SK-N-SH (cell line): ENCODE measurements around the gene FLRT2. TPM values are rescaled to one million over a fixed set of nuclear protein-coding genes. Genes with fewer than 3 reads are reported as not detected.

Source experiments
- CTCF ChIA-PET: fragments of 300-600, 350-600 bp; formaldehyde crosslinking; extraction: SDS; loops from one replicate; lab custom pipeline; 2021; lab: Yijun Ruan, JAX
- POLR2A ChIA-PET: fragments of 350-600 bp; sonication (Branson Sonifier 250); formaldehyde crosslinking; extraction: SDS; loops from one replicate; lab custom pipeline; 2020; ENCODE audit warnings: antibody characterized with exemption, inconsistent platforms; lab: Yijun Ruan, JAX
- DNase-seq: peaks from one replicate; pipeline ENCODE4 v3.0.0; 2012
- H2AFZ ChIP-seq: fragments of 200-600 bp; sonication (generic); 2 replicates; pipeline ENCODE4 v1.8.1; 2016; ENCODE audit warnings: antibody characterized with exemption, mild to moderate bottlenecking, low read depth
- H3F3A ChIP-seq: fragments of 200-600 bp; sonication (generic); replicated peaks from 2 replicates; pipeline ENCODE3; 2016; ENCODE audit warnings: antibody characterized with exemption, mild to moderate bottlenecking; ENCODE audit not compliant: insufficient read depth
- H3K27ac ChIP-seq, 2 experiments: fragments of 200-500 bp in 1 of 2; fragments of 200-600 bp in 1 of 2; sonication (Bioruptor generic) in 1 of 2; sonication (generic), shearing (Covaris generic) in 1 of 2; 2 replicates each; pipeline versions ENCODE4 v1.5.1 to v1.6.1; 2014 to 2016; ENCODE audit warnings: low read depth in 2 of 2, inconsistent platforms in 1 of 2, low read length in 1 of 2, mild to moderate bottlenecking in 1 of 2, mixed read lengths in 1 of 2
- H3K27me3 ChIP-seq: fragments of 200-600 bp; sonication (generic), shearing (Covaris generic); 2 replicates; pipeline ENCODE4 v1.6.1; 2016; ENCODE audit warnings: mixed run types; ENCODE audit not compliant: insufficient read depth
- H3K36me3 ChIP-seq, 2 experiments: fragments of 200-500 bp in 1 of 2; fragments of 200-600 bp in 1 of 2; sonication (Bioruptor generic) in 1 of 2; sonication (generic) in 1 of 2; replicated peaks in 1 of 2; 2 replicates each; pipeline versions ENCODE3 to v1.5.1; 2014 to 2016; ENCODE audit warnings: low read length in 1 of 2, mild to moderate bottlenecking in 1 of 2; ENCODE audit not compliant: insufficient read depth in 2 of 2, control insufficient read depth in 1 of 2
- H3K4me1 ChIP-seq, 2 experiments: fragments of 200-500 bp in 1 of 2; fragments of 200-600 bp in 1 of 2; sonication (Bioruptor generic) in 1 of 2; sonication (generic), shearing (Covaris generic) in 1 of 2; 2 replicates each; pipeline versions ENCODE4 v1.5.1 to v1.6.1; 2014 to 2016; ENCODE audit warnings: low read depth in 1 of 2, low read length in 1 of 2, mixed run types in 1 of 2; ENCODE audit not compliant: insufficient read depth in 2 of 2, control insufficient read depth in 1 of 2
- H3K4me2 ChIP-seq: fragments of 200-600 bp; sonication (generic), shearing (Covaris generic); 2 replicates; pipeline ENCODE4 v1.6.1; 2017; ENCODE audit warnings: mixed run types
- H3K4me3 ChIP-seq, 2 experiments: fragments of 200-500 bp in 1 of 2; fragments of 200-600 bp in 1 of 2; sonication (Bioruptor generic) in 1 of 2; sonication (generic), shearing (Covaris generic) in 1 of 2; 2 replicates each; pipeline versions ENCODE4 v1.5.1 to v1.8.1; 2014 to 2016; ENCODE audit warnings: low read depth in 2 of 2, inconsistent platforms in 1 of 2, low read length in 1 of 2, mild to moderate bottlenecking in 1 of 2, mixed read lengths in 1 of 2, moderate library complexity in 1 of 2
- H3K79me2 ChIP-seq: fragments of 200-600 bp; sonication (generic); 2 replicates; pipeline ENCODE4 v1.8.1; 2017; ENCODE audit warnings: mild to moderate bottlenecking; ENCODE audit not compliant: insufficient read depth
- H3K9ac ChIP-seq: fragments of 200-600 bp; sonication (generic); 2 replicates; pipeline ENCODE4 v1.6.1; 2017; ENCODE audit warnings: mixed run types
- H3K9me2 ChIP-seq: fragments of 200-600 bp; sonication (generic); 2 replicates; pipeline ENCODE4 v1.6.1; 2017; ENCODE audit warnings: mixed run types
- H3K9me3 ChIP-seq: fragments of 200-600 bp; sonication (generic); 2 replicates; pipeline ENCODE4 v1.6.1; 2017; ENCODE audit warnings: mixed run types, mild to moderate bottlenecking, moderate library complexity
- H4K20me1 ChIP-seq: fragments of 200-600 bp; sonication (generic); 2 replicates; pipeline ENCODE4 v1.6.1; 2017; ENCODE audit warnings: mild to moderate bottlenecking, mixed run types; ENCODE audit not compliant: insufficient read depth
- EP300 ChIP-seq, 2 experiments: IDR thresholded peaks; 2 replicates each; pipeline versions ENCODE4 v1.4.0 to v1.6.1; 2012; ENCODE audit warnings: borderline replicate concordance in 1 of 2, low read depth in 1 of 2, low read length in 1 of 2
- EZH2phosphoT487 ChIP-seq: fragments of 200-600 bp; sonication (generic); IDR thresholded peaks from 2 replicates; pipeline ENCODE4 v1.6.1; 2017; ENCODE audit warnings: low read depth, mixed run types, mild to moderate bottlenecking, antibody characterized with exemption, moderate library complexity, borderline replicate concordance
- FOSL2 ChIP-seq: IDR thresholded peaks from 2 replicates; pipeline ENCODE4 v1.4.0; 2012; ENCODE audit warnings: low read depth, mild to moderate bottlenecking, moderate library complexity, borderline replicate concordance
- JUND ChIP-seq: IDR thresholded peaks from 2 replicates; pipeline ENCODE4 v1.4.0; 2012
- MXI1 ChIP-seq: IDR thresholded peaks from 2 replicates; pipeline ENCODE4 v1.6.1; 2012; ENCODE audit warnings: mild to moderate bottlenecking, low read depth, low read length, improper control_type of control experiment
- NFIC ChIP-seq: IDR thresholded peaks from 2 replicates; pipeline ENCODE4 v1.4.0; 2012; ENCODE audit warnings: borderline replicate concordance
- NRF1 ChIP-seq: IDR thresholded peaks from 2 replicates; pipeline ENCODE4 v1.6.1; 2012; ENCODE audit warnings: low read depth, mild to moderate bottlenecking, low read length
- RAD21 ChIP-seq: IDR thresholded peaks from 2 replicates; pipeline ENCODE4 v1.6.1; 2012; ENCODE audit warnings: mild to moderate bottlenecking, low read length
- RXRA ChIP-seq: IDR thresholded peaks from 2 replicates; pipeline ENCODE4 v1.4.0; 2012; ENCODE audit warnings: low read depth, mild to moderate bottlenecking, borderline replicate concordance
- TAF1 ChIP-seq: IDR thresholded peaks from 2 replicates; pipeline ENCODE4 v1.6.1; 2012; ENCODE audit warnings: low read depth, mild to moderate bottlenecking, low read length, moderate library complexity, borderline replicate concordance
- TCF12 ChIP-seq: IDR thresholded peaks from 2 replicates; pipeline ENCODE4 v1.4.0; 2012
- TEAD4 ChIP-seq: IDR thresholded peaks from 2 replicates; pipeline ENCODE4 v1.4.0; 2012; ENCODE audit warnings: mild to moderate bottlenecking, borderline replicate concordance; ENCODE audit not compliant: insufficient read depth
- WGBS: methylation state at CpG from one replicate; pipeline ENCODE4 v1.1.6; 2017; ENCODE audit warnings: low lambda C conversion rate; 5-methylcytosine and 5-hydroxymethylcytosine counted together
- polyA plus RNA-seq, 3 experiments: library from polyadenylated mRNA; depleted of rRNA; stranded (reverse); fragments of >200 nt; gene quantifications; 2 replicates each; pipeline ENCODE4 v1.2.3, GENCODE V29; 2012
- TF ChIP-seq, protein P1 (sequence below): IDR thresholded peaks from 2 replicates; pipeline ENCODE4 v1.4.0; 2012; ENCODE audit warnings: low read depth
- TF ChIP-seq, protein P2 (sequence below): fragments of 150-350 bp; IDR thresholded peaks from 2 replicates; pipeline ENCODE4 v1.6.1; 2016; ENCODE audit warnings: mild to moderate bottlenecking, low read depth, low read length

FLRT2 gene, protein sequence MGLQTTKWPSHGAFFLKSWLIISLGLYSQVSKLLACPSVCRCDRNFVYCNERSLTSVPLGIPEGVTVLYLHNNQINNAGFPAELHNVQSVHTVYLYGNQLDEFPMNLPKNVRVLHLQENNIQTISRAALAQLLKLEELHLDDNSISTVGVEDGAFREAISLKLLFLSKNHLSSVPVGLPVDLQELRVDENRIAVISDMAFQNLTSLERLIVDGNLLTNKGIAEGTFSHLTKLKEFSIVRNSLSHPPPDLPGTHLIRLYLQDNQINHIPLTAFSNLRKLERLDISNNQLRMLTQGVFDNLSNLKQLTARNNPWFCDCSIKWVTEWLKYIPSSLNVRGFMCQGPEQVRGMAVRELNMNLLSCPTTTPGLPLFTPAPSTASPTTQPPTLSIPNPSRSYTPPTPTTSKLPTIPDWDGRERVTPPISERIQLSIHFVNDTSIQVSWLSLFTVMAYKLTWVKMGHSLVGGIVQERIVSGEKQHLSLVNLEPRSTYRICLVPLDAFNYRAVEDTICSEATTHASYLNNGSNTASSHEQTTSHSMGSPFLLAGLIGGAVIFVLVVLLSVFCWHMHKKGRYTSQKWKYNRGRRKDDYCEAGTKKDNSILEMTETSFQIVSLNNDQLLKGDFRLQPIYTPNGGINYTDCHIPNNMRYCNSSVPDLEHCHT
- 10.8 and 14.1 TPM in 2 replicates for polyA plus RNA-seq (2012; rRNA removed)
- 5.9 and 7.3 TPM in 2 replicates for polyA plus RNA-seq (2012; cell fraction: cytosol; rRNA removed)
- polyA plus RNA-seq (2012; cell fraction: nucleus; rRNA removed): 23.0 and 43.1 TPM in 2 replicates

- Histone ChIP-seq H3K9me3 (no peaks in the 10 kb centered on the region), H3K4me1 (peaks cover 0 to 10% of the 10 kb centered on the region in 2 experiments; a peak in 2 of 4 replicates), H3K9me2 (no peaks in the 10 kb centered on the region), H3F3A (peaks cover 40% of the 10 kb centered on the region), H3K36me3 (no peaks in the 10 kb centered on the region), H3K79me2 (peaks cover 47% of the 10 kb centered on the region), H3K4me2 (peak within 1 kb of the TSS; percentile 96), H2AFZ (peak within 1 kb of the TSS; percentile 89), H3K4me3 (peak within 1 kb of the TSS; percentile 66 to 86), H4K20me1 (peaks cover 3% of the 10 kb centered on the region; the same call in 1 of the 2 replicates), H3K27me3 (no peaks in the 10 kb centered on the region), H3K27ac (peak within 1 kb of the TSS; percentile 69 to 86; a peak in 3 of 4 replicates), H3K9ac (peak within 1 kb of the TSS; percentile 79)
- TF ChIP-seq TEAD4: no peak
- TF ChIP-seq TCF12: no peak
- no peak for TF ChIP-seq FOSL2
- no peak for TF ChIP-seq JUND
- TF ChIP-seq MXI1: no peak
- TF ChIP-seq, protein P1, sequence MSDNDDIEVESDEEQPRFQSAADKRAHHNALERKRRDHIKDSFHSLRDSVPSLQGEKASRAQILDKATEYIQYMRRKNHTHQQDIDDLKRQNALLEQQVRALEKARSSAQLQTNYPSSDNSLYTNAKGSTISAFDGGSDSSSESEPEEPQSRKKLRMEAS: peak; percentile 36; the same call in 1 of the 2 replicates
- no peak for TF ChIP-seq EP300 (IDR thresholded peaks at IDR 0.05; ENCODE audit: borderline replicate concordance in 1 of 2, low read depth in 1 of 2, low read length in 1 of 2)
- TF ChIP-seq EZH2phosphoT487: no peak
- TF ChIP-seq RXRA: peak; percentile 6; the same call in 1 of the 2 replicates
- TF ChIP-seq RAD21: no peak
- no peak for TF ChIP-seq NRF1
- TF ChIP-seq NFIC: no peak
- peak; percentile 32; the same call in 1 of the 2 replicates for TF ChIP-seq TAF1
- TF ChIP-seq, protein P2, sequence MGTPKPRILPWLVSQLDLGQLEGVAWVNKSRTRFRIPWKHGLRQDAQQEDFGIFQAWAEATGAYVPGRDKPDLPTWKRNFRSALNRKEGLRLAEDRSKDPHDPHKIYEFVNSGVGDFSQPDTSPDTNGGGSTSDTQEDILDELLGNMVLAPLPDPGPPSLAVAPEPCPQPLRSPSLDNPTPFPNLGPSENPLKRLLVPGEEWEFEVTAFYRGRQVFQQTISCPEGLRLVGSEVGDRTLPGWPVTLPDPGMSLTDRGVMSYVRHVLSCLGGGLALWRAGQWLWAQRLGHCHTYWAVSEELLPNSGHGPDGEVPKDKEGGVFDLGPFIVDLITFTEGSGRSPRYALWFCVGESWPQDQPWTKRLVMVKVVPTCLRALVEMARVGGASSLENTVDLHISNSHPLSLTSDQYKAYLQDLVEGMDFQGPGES: no peak
- ChIA-PET POLR2A (no interaction called here), CTCF (no interaction called here)
- no peak for DNase-seq
- 9% methylated on average over 52 of the region's 57 CpGs for WGBS
Observed at GRCh38 chr14:85529803-85530574, at the start of gene FLRT2. FLRT2 (plus strand) TSS chr14:85530144; CDS start chr14:85621515, 91,371 bp downstream.
